OCI-LY7 (cell line): ENCODE results near the gene NFYC. TPM values are rescaled to one million over a fixed set of nuclear protein-coding genes. Genes with fewer than 3 reads are reported as not detected.

ENCODE experiments used
- BruUV-seq: library from RNA; stranded (reverse); fragments of 400-500 nt; replicated peaks from 2 replicates; lab custom pipeline; 2021; lab: Mats Ljungman, UMichigan
- CTCF ChIA-PET: fragments of 300-600 bp; sonication (Branson Sonifier 250); formaldehyde crosslinking; loops from one replicate; lab custom pipeline; 2022; ENCODE audit warnings: antibody characterized with exemption; ENCODE audit not compliant: unreplicated experiment; lab: Charles Lee
- POLR2A ChIA-PET: fragments of 300-600 bp; sonication (Branson Sonifier 250); formaldehyde crosslinking; loops from one replicate; lab custom pipeline; 2022; ENCODE audit warnings: antibody characterized with exemption; lab: Charles Lee
- DNase-seq: peaks from one replicate; pipeline ENCODE4 v3.0.0-alpha.2; 2015; ENCODE audit warnings: low spot score
- H2AFZ ChIP-seq: fragments of 200-600 bp; sonication (generic), shearing (Covaris generic); 2 replicates; pipeline ENCODE4 v1.6.1; 2014; ENCODE audit warnings: mild to moderate bottlenecking, antibody characterized with exemption, low read length, moderate library complexity
- H3K27ac ChIP-seq: fragments of 200-600 bp; sonication (generic); 2 replicates; pipeline ENCODE4 v1.5.1; 2014; ENCODE audit warnings: mixed run types, low read depth, mild to moderate bottlenecking, moderate library complexity, low read length, inconsistent platforms; ENCODE audit not compliant: poor library complexity, severe bottlenecking
- H3K36me3 ChIP-seq: fragments of 200-600 bp; sonication (generic); 2 replicates; pipeline ENCODE4 v1.6.1; 2014; ENCODE audit warnings: mild to moderate bottlenecking, antibody characterized with exemption, low read length, moderate library complexity, mixed read lengths; ENCODE audit not compliant: insufficient read depth
- H3K4me1 ChIP-seq: fragments of 200-600 bp; sonication (generic); 2 replicates; pipeline ENCODE4 v1.5.1; 2014; ENCODE audit warnings: mild to moderate bottlenecking, low read length; ENCODE audit not compliant: insufficient read depth, poor library complexity, severe bottlenecking
- H3K4me2 ChIP-seq: fragments of 200-600 bp; sonication (generic); 2 replicates; pipeline ENCODE4 v1.6.1; 2014; ENCODE audit warnings: mild to moderate bottlenecking, low read length
- H3K4me3 ChIP-seq: fragments of 200-600 bp; sonication (generic); 2 replicates; pipeline ENCODE4 v1.5.1; 2014; ENCODE audit warnings: mild to moderate bottlenecking, low read depth, low read length; ENCODE audit not compliant: poor library complexity, severe bottlenecking
- H3K79me2 ChIP-seq: fragments of 200-600 bp; sonication (generic); 2 replicates; pipeline ENCODE4 v1.6.1; 2016; ENCODE audit warnings: low read depth, mild to moderate bottlenecking, low read length, moderate library complexity, mixed read lengths; ENCODE audit not compliant: insufficient read depth
- H3K9me2 ChIP-seq: fragments of 200-600 bp; sonication (generic); 2 replicates; pipeline ENCODE4 v1.6.1; 2016; ENCODE audit warnings: mild to moderate bottlenecking, low read length, mixed read lengths; ENCODE audit not compliant: insufficient read depth
- H3K9me3 ChIP-seq: fragments of 200-600 bp; sonication (generic); 2 replicates; pipeline ENCODE4 v1.6.1; 2014; ENCODE audit warnings: mild to moderate bottlenecking, mixed run types, low read length, mixed read lengths
- H4K20me1 ChIP-seq: fragments of 200-600 bp; sonication (generic); 2 replicates; pipeline ENCODE4 v1.6.1; 2014; ENCODE audit warnings: mild to moderate bottlenecking, antibody characterized with exemption, low read length, moderate library complexity, mixed read lengths; ENCODE audit not compliant: insufficient read depth
- EZH2phosphoT487 ChIP-seq: fragments of 200-600 bp; sonication (generic); IDR thresholded peaks from 2 replicates; pipeline ENCODE4 v1.6.1; 2018; ENCODE audit warnings: low read depth, borderline replicate concordance, mild to moderate bottlenecking, mixed run types, antibody characterized with exemption, low read length, moderate library complexity, mixed read lengths
- intact Hi-C: fragments of 100-400 bp; cut with micrococcal nuclease; formaldehyde crosslinking; loops from one replicate; pipeline ENCODE4 v1.10.0; 2022; ENCODE audit not compliant: unreplicated experiment
- total RNA-seq, 2 experiments: library from RNA; depleted of rRNA in 1 of 2; stranded (reverse); fragments of >200 nt in 1 of 2; shearing (Covaris generic) in 1 of 2; gene quantifications; 2 replicates each; pipeline ENCODE4 v1.2.3, GENCODE V29; 2014 to 2022
- TF ChIP-seq, protein P1 (sequence below): fragments of 200-600 bp; sonication (generic); conservative IDR thresholded peaks from 2 replicates; pipeline ENCODE4 v1.5.1; 2014; ENCODE audit warnings: mild to moderate bottlenecking, antibody characterized with exemption, low read length, moderate library complexity, mixed read lengths

NFYC gene
- total RNA-seq, 2 experiments from 2014 or later: 39.1 to 71.0 TPM

DNA sequence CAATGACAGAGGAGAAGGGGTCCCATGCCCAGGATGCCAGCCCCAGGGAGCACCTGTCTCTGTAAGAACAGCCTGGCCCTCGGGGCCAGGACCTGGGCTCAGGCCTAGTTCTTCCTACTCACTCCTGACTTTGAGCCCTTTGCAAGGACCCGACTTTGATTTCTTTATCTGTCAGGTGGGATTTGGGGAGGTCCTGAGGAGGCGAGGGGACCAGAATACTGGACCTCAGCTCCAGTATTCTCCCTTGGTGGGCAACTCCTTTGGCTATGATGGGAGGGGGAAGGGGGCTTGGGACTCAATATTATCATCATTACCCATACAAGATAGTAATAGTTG lies 110.2 kb downstream of the NFYC start:
- intact Hi-C loops: no loop called here
- Histone ChIP-seq H3K4me1 (peaks cover 45% of the 10 kb centered on the region), H3K4me3 (peak overlapping the region; percentile 50), H3K79me2 (no peaks in the 10 kb centered on the region), H2AFZ (peak overlapping the region; percentile 50; the same call in 1 of the 2 replicates), H3K36me3 (no peaks in the 10 kb centered on the region), H4K20me1 (no peaks in the 10 kb centered on the region), H3K9me3 (no peaks in the 10 kb centered on the region), H3K27ac (no peak overlapping the region), H3K9me2 (no peaks in the 10 kb centered on the region), H3K4me2 (peak overlapping the region; percentile 72)
- no peak for DNase-seq
- TF ChIP-seq, protein P1, sequence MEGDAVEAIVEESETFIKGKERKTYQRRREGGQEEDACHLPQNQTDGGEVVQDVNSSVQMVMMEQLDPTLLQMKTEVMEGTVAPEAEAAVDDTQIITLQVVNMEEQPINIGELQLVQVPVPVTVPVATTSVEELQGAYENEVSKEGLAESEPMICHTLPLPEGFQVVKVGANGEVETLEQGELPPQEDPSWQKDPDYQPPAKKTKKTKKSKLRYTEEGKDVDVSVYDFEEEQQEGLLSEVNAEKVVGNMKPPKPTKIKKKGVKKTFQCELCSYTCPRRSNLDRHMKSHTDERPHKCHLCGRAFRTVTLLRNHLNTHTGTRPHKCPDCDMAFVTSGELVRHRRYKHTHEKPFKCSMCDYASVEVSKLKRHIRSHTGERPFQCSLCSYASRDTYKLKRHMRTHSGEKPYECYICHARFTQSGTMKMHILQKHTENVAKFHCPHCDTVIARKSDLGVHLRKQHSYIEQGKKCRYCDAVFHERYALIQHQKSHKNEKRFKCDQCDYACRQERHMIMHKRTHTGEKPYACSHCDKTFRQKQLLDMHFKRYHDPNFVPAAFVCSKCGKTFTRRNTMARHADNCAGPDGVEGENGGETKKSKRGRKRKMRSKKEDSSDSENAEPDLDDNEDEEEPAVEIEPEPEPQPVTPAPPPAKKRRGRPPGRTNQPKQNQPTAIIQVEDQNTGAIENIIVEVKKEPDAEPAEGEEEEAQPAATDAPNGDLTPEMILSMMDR: no peak
- no peak for TF ChIP-seq EZH2phosphoT487
- POLR2A ChIA-PET: no interaction called here
- no TSS peak for BruUV-seq
- CTCF ChIA-PET: no interaction called here

DNA sequence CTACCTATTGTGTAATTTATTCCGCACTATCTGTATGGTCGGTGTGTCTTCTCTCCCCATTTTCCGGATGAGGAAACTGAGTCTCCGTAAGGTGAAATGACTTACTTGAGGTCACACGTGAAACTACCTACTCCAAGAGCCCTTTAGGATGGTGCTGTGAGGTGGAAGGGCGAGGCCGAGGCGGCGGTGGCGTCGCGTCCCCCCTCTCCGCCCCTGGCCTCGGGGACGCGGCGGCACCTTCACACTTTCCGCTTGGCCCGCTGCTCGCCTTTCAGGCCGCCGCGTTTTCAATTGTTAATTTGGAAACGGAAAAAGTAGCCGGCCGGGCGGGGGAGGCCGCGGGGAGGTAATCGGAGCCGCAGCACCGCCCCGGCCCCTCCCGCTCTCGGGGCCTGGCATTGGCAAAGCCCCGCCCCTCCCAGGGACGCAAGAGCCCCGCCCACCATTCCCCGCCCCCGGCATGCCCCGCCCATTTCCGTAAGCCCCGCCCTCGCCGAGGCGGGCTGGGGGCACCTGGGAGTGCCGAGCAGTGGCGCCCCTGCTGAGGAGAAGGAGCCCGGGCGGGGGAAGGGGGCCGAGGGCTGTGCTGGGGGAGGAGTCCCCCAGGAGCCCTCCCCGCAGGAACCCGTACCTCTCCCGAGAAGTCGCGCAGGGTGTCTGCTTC lies 110.7 kb downstream of the NFYC start:
- peak overlapping the region; percentile 52; the same call in 1 of the 2 replicates for H2AFZ ChIP-seq
- no peak for TF ChIP-seq EZH2phosphoT487
- TF ChIP-seq, protein P1: no peak
- no peak overlapping the region for H3K27ac ChIP-seq
- POLR2A ChIA-PET: no interaction called here
- H3K4me2 ChIP-seq: peak overlapping the region; percentile 72
- CTCF ChIA-PET: no interaction called here
- no peaks in the 10 kb centered on the region for H4K20me1 ChIP-seq
- intact Hi-C loops: no loop called here
- no peaks in the 10 kb centered on the region for H3K9me3 ChIP-seq
- H3K4me3 ChIP-seq: peak overlapping the region; percentile 50
- DNase-seq: peak; percentile 86
- no peaks in the 10 kb centered on the region for H3K79me2 ChIP-seq
- no TSS peak for BruUV-seq
- H3K9me2 ChIP-seq: no peaks in the 10 kb centered on the region
- no peaks in the 10 kb centered on the region for H3K36me3 ChIP-seq
- peaks cover 41% of the 10 kb centered on the region for H3K4me1 ChIP-seq

DNA sequence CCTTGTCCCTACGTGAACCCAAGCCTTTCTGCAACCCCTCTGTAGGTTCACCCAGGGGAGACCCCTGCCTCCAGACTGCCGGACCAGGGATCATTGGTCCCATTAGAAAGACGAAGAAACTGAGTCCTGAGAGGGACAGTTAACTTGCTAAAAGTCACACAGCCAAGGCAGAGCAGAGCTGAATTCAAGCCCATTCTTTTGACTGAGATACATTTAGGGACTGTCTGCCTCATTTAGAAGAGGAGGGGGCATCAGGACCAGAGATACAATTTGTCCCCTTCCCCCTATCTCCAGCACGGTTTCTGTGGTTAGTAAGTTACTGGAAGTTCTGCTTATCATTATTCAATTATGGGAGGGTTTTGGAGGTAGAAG lies 111.2 kb downstream of the NFYC start:
- intact Hi-C loops: no loop called here
- no peaks in the 10 kb centered on the region for H3K9me2 ChIP-seq
- H3K4me3 ChIP-seq: peak overlapping the region; percentile 50
- H3K4me2 ChIP-seq: peak overlapping the region; percentile 72
- no peaks in the 10 kb centered on the region for H3K79me2 ChIP-seq
- POLR2A ChIA-PET: no interaction called here
- peak overlapping the region; percentile 52; the same call in 1 of the 2 replicates for H2AFZ ChIP-seq
- CTCF ChIA-PET: no interaction called here
- DNase-seq: no peak
- peaks cover 36% of the 10 kb centered on the region for H3K4me1 ChIP-seq
- no peak overlapping the region for H3K27ac ChIP-seq
- H3K36me3 ChIP-seq: no peaks in the 10 kb centered on the region
- TF ChIP-seq, protein P1: no peak
- no peak for TF ChIP-seq EZH2phosphoT487
- H3K9me3 ChIP-seq: no peaks in the 10 kb centered on the region
- no peaks in the 10 kb centered on the region for H4K20me1 ChIP-seq
- BruUV-seq: no TSS peak
